Hepatocyte (in vitro differentiated cells): ENCODE results near the gene ING4. TPM values are rescaled to one million over a fixed set of nuclear protein-coding genes. Genes with fewer than 3 reads are reported as not detected.

ENCODE experiments used
- DNase-seq: peaks from one replicate; pipeline ENCODE4 v3.0.0-alpha.2; 2016; ENCODE audit warnings: low spot score
- H2AFZ ChIP-seq: fragments of 200-600 bp; sonication (generic); 2 replicates; pipeline ENCODE4 v1.6.0; 2016; ENCODE audit warnings: antibody characterized with exemption, mild to moderate bottlenecking
- H3K27ac ChIP-seq: fragments of 200-600 bp; sonication (generic); 2 replicates; pipeline ENCODE4 v1.5.1; 2016; ENCODE audit warnings: mild to moderate bottlenecking
- H3K27me3 ChIP-seq: fragments of 200-600 bp; sonication (generic); 2 replicates; pipeline ENCODE4 v1.6.1; 2016
- H3K36me3 ChIP-seq: fragments of 200-600 bp; sonication (generic); replicated peaks from 2 replicates; pipeline ENCODE4 v1.5.1; 2016; ENCODE audit warnings: low read depth; ENCODE audit not compliant: insufficient read depth
- H3K4me1 ChIP-seq: fragments of 200-600 bp; sonication (generic); 2 replicates; pipeline ENCODE4 v1.5.1; 2016; ENCODE audit warnings: mild to moderate bottlenecking, moderate library complexity; ENCODE audit not compliant: insufficient read depth
- H3K4me2 ChIP-seq: fragments of 200-600 bp; sonication (generic); 2 replicates; pipeline ENCODE4 v1.6.0; 2016
- H3K4me3 ChIP-seq: fragments of 200-600 bp; sonication (generic); 2 replicates; pipeline ENCODE4 v1.5.1; 2016; ENCODE audit warnings: mild to moderate bottlenecking
- H3K79me2 ChIP-seq: fragments of 200-600 bp; sonication (generic); 2 replicates; pipeline ENCODE4 v1.6.0; 2017; ENCODE audit warnings: mild to moderate bottlenecking
- H3K9me2 ChIP-seq: fragments of 200-600 bp; sonication (generic); replicated peaks from 2 replicates; pipeline ENCODE4 v1.6.0; 2017; ENCODE audit warnings: mild to moderate bottlenecking; ENCODE audit not compliant: insufficient read depth
- H3K9me3 ChIP-seq: fragments of 200-600 bp; sonication (generic); 2 replicates; pipeline ENCODE4 v1.5.1; 2016; ENCODE audit warnings: low read depth, mild to moderate bottlenecking
- H4K20me1 ChIP-seq: fragments of 200-600 bp; sonication (generic); 2 replicates; pipeline ENCODE4 v1.6.0; 2016; ENCODE audit warnings: mild to moderate bottlenecking; ENCODE audit not compliant: insufficient read depth, poor library complexity, severe bottlenecking
- EZH2 ChIP-seq: fragments of 200-600 bp; sonication (generic); IDR thresholded peaks from 2 replicates; pipeline ENCODE4 v1.6.1; 2016; ENCODE audit warnings: antibody characterized with exemption, mild to moderate bottlenecking, borderline replicate concordance
- EZH2phosphoT487 ChIP-seq: fragments of 200-600 bp; sonication (generic); IDR thresholded peaks from one replicate; pipeline ENCODE4 v1.6.1; 2018; ENCODE audit warnings: antibody characterized with exemption, mild to moderate bottlenecking, low read depth, moderate library complexity; ENCODE audit not compliant: unreplicated experiment, severe bottlenecking
- WGBS: methylation state at CpG from one replicate; pipeline ENCODE4 v1.1.6; 2016; ENCODE audit warnings: low lambda C conversion rate; ENCODE audit errors: missing lambda C conversion rate; 5-methylcytosine and 5-hydroxymethylcytosine counted together
- polyA plus RNA-seq: library from polyadenylated mRNA; unstranded; fragments of >200 nt; fragmentation: Nextera tagmentation; extraction: Ambion mirVana; gene quantifications from 2 replicates; pipeline ENCODE4 v1.2.1, GENCODE V29; 2016
- total RNA-seq: library from RNA; depleted of rRNA; stranded (reverse); fragments of >200 nt; gene quantifications from 2 replicates; pipeline ENCODE4 v1.2.3, GENCODE V29; 2014
- TF ChIP-seq, protein P1 (sequence below): fragments of 200-600 bp; sonication (generic); IDR thresholded peaks from 2 replicates; pipeline ENCODE4 v1.5.1; 2016; ENCODE audit warnings: antibody characterized with exemption, mild to moderate bottlenecking; ENCODE audit not compliant: poor library complexity

The ING4 gene
- total and polyA plus RNA-seq, 2 experiments from 2014 or later: 38.9 to 39.7 TPM

DNA sequence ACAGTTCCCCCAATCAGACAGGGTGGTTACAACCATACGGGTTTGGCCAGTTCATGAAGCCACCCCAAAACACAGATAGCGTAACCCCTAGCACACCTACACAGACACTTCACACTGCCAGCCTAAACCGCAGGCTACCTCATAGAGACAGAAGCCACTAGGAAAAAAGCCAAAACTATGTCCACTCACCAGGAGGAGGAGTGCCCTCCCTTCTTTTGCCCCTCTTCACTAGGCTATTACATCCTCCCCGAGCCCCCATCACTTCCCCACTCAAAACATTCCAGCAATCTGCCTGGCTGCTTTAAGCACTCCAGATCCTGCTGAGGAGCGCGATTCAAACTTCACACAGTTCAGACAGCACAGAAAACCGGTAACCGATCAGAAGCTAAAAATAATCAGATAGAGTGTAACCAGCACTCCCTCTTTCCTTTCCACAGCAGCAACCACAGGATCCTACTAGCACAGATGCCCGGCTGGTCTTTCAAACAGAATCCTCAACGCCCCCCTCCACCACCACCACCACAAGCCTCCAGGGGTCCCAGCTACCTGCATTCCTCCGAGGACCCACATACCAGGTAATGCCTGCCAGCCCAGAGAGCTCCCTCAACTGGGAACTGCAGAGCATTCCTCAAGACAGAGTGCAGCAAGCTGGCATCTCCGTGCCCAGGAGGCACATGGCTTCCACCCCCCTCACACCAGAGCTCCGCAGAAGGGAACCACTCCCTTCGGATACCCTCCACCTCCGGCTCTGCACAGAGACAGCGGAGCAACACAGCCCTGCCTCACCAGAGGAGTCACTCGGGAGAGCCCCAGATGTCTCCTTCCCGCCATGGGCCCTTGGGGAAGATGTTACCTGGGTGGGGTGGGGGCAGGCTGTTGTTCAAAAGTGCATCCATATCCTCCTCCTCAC is 57.2 kb downstream of the ING4 start:
- DNase-seq: no peak
- TF ChIP-seq, protein P1, sequence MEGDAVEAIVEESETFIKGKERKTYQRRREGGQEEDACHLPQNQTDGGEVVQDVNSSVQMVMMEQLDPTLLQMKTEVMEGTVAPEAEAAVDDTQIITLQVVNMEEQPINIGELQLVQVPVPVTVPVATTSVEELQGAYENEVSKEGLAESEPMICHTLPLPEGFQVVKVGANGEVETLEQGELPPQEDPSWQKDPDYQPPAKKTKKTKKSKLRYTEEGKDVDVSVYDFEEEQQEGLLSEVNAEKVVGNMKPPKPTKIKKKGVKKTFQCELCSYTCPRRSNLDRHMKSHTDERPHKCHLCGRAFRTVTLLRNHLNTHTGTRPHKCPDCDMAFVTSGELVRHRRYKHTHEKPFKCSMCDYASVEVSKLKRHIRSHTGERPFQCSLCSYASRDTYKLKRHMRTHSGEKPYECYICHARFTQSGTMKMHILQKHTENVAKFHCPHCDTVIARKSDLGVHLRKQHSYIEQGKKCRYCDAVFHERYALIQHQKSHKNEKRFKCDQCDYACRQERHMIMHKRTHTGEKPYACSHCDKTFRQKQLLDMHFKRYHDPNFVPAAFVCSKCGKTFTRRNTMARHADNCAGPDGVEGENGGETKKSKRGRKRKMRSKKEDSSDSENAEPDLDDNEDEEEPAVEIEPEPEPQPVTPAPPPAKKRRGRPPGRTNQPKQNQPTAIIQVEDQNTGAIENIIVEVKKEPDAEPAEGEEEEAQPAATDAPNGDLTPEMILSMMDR: peak; percentile 3
- TF ChIP-seq EZH2phosphoT487: no peak

DNA sequence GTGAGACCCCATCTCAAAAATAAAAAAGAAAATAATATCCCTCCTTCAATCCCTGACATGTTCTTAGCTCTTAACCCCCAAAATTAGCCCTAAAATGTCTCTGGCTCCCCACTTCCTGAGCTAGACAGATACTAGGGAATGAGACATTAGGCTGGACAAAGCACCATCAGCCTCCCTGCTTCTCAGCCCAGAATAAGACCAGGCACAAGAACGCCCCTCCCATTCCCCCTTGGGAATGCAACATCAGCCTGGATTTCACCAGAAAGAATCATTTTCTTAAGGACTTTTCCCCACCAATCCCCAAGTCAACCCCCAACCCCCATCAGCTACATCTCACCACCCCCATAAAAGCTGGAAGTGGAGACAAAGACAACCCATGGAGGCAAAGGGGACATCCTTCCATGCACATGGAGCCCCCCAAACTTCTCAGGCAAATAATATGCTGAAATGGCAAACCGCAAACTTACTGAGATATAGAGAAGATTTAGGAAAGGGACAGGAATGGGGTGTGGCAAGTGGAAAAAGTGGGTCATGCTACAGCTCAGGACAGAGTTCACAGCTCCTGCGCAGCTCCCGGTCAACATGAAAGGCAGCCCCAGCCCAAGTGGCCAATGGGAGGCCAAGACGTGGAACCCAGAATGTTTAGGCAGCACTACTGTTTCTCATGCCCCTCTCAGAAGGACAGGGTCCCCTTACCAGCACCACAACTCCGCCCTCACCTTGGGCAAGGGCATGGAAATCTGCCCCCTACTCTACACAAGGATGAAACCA is 58.5 kb downstream of the ING4 start:
- Histone ChIP-seq H3K4me3 (peak overlapping the region; percentile 92), H2AFZ (no peak overlapping the region), H3K9me3 (no peaks in the 10 kb centered on the region), H3K4me1 (peaks cover 29% of the 10 kb centered on the region), H3K4me2 (peak overlapping the region; percentile 92), H3K79me2 (peaks cover 74% of the 10 kb centered on the region), H4K20me1 (peaks cover 44% of the 10 kb centered on the region), H3K27ac (peak overlapping the region; percentile 50), H3K27me3 (no peaks in the 10 kb centered on the region), H3K9me2 (no peaks in the 10 kb centered on the region), H3K36me3 (no peaks in the 10 kb centered on the region)
- no peak for TF ChIP-seq EZH2
- TF ChIP-seq, protein P1: no peak
- no peak for TF ChIP-seq EZH2phosphoT487
- 70% methylated on average over 6 of the region's 6 CpGs for WGBS
- no peak for DNase-seq

More for the DNA sequence above, 57.2 kb downstream of the ING4 start:
- H3K9me2 ChIP-seq: no peaks in the 10 kb centered on the region
- H4K20me1 ChIP-seq: peaks cover 44% of the 10 kb centered on the region
- H3K4me2 ChIP-seq: peak overlapping the region; percentile 92
- H3K79me2 ChIP-seq: peaks cover 62% of the 10 kb centered on the region
- H3K27ac ChIP-seq: peak overlapping the region; percentile 99
- 11% methylated on average over 18 of the region's 18 CpGs for whole genome bisulfite sequencing
- no peak overlapping the region for H2AFZ ChIP-seq
- H3K4me1 ChIP-seq: peaks cover 29% of the 10 kb centered on the region
- no peaks in the 10 kb centered on the region for H3K36me3 ChIP-seq
- H3K27me3 ChIP-seq: no peaks in the 10 kb centered on the region
- no peaks in the 10 kb centered on the region for H3K9me3 ChIP-seq
- H3K4me3 ChIP-seq: peak overlapping the region; percentile 92

DNA sequence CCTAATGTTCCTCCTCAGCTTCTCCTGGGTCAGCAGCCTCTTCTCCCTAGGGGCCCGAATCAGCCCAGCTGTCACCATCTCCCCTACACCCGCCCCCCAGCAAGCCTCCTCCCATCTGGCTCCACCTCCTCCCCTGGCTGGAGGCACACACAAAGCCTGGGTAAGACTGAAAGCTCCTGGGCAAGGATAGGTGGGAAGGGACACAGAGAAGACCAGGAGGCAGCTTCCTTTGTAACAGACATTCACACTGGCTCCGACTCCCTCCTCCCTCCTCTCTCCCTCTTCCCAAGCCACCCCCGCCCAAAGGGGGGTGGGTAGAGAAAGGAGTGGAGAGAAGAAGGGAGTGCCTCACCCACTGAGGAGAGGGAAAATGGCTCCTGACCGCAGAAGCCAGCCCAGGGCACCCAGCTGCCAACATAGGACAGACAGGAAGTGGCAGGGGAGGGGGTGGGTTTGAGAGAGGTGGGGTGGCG is 59.8 kb downstream of the ING4 start:
- Histone ChIP-seq H3K4me3 (no peak overlapping the region), H3K79me2 (peaks cover 82% of the 10 kb centered on the region), H4K20me1 (peaks cover 44% of the 10 kb centered on the region)

More for the DNA sequence above, 59.8 kb downstream of the ING4 start:
- H3K9me2 ChIP-seq: no peaks in the 10 kb centered on the region
- H3K4me2 ChIP-seq: peak overlapping the region; percentile 92
- H3K9me3 ChIP-seq: no peaks in the 10 kb centered on the region
- peak overlapping the region; percentile 23 for H3K27ac ChIP-seq
- TF ChIP-seq, protein P1: no peak
- no peak for TF ChIP-seq EZH2
- no peaks in the 10 kb centered on the region for H3K27me3 ChIP-seq
- no peak overlapping the region for H2AFZ ChIP-seq
- H3K36me3 ChIP-seq: no peaks in the 10 kb centered on the region
- 62% methylated on average over 4 of the region's 6 CpGs for WGBS
- no peak for DNase-seq
- peaks cover 29% of the 10 kb centered on the region for H3K4me1 ChIP-seq
